GM12878 (cell line): Measurements from ENCODE around the gene ARL15. TPM values are rescaled to one million over a fixed set of nuclear protein-coding genes. Genes with fewer than 3 reads are reported as not detected.

ENCODE experiments used
- ATAC-seq: fragments of 200-7000 bp; cut with Tn5 transposase; 3 replicates; pipeline ENCODE4 v1.9.1; 2020; ENCODE audit warnings: mild to moderate bottlenecking, moderate library complexity
- BruUV-seq: library from RNA; stranded (reverse); fragments of 400-500 nt; replicated peaks from 2 replicates; lab custom pipeline; 2021; lab: Mats Ljungman, UMichigan
- CTCF ChIA-PET: fragments of 300-600 bp; sonication (Branson Sonifier 250); formaldehyde crosslinking; extraction: SDS; loops from one replicate; lab custom pipeline; 2021; ENCODE audit warnings: inconsistent platforms; lab: Yijun Ruan, JAX
- POLR2A ChIA-PET: fragments of 350-600 bp; formaldehyde crosslinking; extraction: SDS; loops from one replicate; lab custom pipeline; 2021; ENCODE audit warnings: inconsistent platforms; lab: Charles Lee
- RAD21 ChIA-PET: fragments of 300-600 bp; sonication (Branson Sonifier 250); formaldehyde crosslinking; loops from one replicate; lab custom pipeline; 2023; ENCODE audit warnings: antibody characterized with exemption; ENCODE audit not compliant: unreplicated experiment; lab: Charles Lee
- SMC1A ChIA-PET: fragments of 300-600 bp; sonication (Branson Sonifier 250); formaldehyde crosslinking; loops from one replicate; lab custom pipeline; 2023; ENCODE audit not compliant: unreplicated experiment, uncharacterized antibody; lab: Charles Lee
- DNase-seq: peaks from one replicate; pipeline ENCODE4 v3.0.0-alpha.2; 2011; ENCODE audit warnings: low read depth, low spot score
- FAIRE-seq: peaks from 3 replicates; lab custom pipeline; 2011; peaks lifted over from hg19 to GRCh38; lab: Jason Lieb, UNC
- H2AFZ ChIP-seq: 2 replicates; pipeline ENCODE4 v1.6.0; 2011; ENCODE audit warnings: low read depth, low read length, control low read depth; ENCODE audit not compliant: control insufficient read depth
- H3K27ac ChIP-seq: 2 replicates; pipeline ENCODE4 v1.5.1; 2011; ENCODE audit warnings: control low read depth; ENCODE audit not compliant: control insufficient read depth, insufficient read depth
- H3K27me3 ChIP-seq, 2 experiments: replicated peaks in 1 of 2; 2 replicates each; pipeline versions ENCODE4 v1.6.0 to v1.6.1; 2011; ENCODE audit warnings: low read length in 1 of 2; ENCODE audit not compliant: control insufficient read depth in 2 of 2, insufficient read depth in 2 of 2
- H3K36me3 ChIP-seq, 2 experiments: 2 replicates each; pipeline ENCODE4 v1.5.1; 2011; ENCODE audit warnings: low read length in 1 of 2; ENCODE audit not compliant: control insufficient read depth in 2 of 2, insufficient read depth in 2 of 2
- H3K4me1 ChIP-seq: 2 replicates; pipeline ENCODE4 v1.6.1; 2011; ENCODE audit warnings: mild to moderate bottlenecking, low read length, moderate library complexity, mixed read lengths; ENCODE audit not compliant: control insufficient read depth, insufficient read depth
- H3K4me2 ChIP-seq: 2 replicates; pipeline ENCODE4 v1.6.0; 2011; ENCODE audit warnings: control low read depth; ENCODE audit not compliant: control insufficient read depth, insufficient read depth
- H3K4me3 ChIP-seq: fragments of 200-600 bp; sonication (generic); 2 replicates; pipeline ENCODE4 v1.5.1; 2016
- H3K79me2 ChIP-seq: 2 replicates; pipeline ENCODE4 v1.6.0; 2011; ENCODE audit warnings: low read length; ENCODE audit not compliant: control insufficient read depth, insufficient read depth
- H3K9ac ChIP-seq: 2 replicates; pipeline ENCODE4 v1.8.0; 2011; ENCODE audit warnings: low read length, control low read depth, mixed read lengths; ENCODE audit not compliant: control insufficient read depth, insufficient read depth
- H3K9me3 ChIP-seq: replicated peaks from 3 replicates; pipeline ENCODE4 v1.5.1; 2011; ENCODE audit warnings: mild to moderate bottlenecking, low read length; ENCODE audit not compliant: control insufficient read depth, insufficient read depth
- H4K20me1 ChIP-seq: 2 replicates; pipeline ENCODE4 v1.6.0; 2011; ENCODE audit not compliant: control insufficient read depth, insufficient read depth
- ETV6 ChIP-seq, 2 experiments: fragments of 450-650 bp in 1 of 2; IDR thresholded peaks in 1 of 2; conservative IDR thresholded peaks in 1 of 2; 2 replicates each; pipeline ENCODE4 v1.6.1; 2014; ENCODE audit warnings: antibody characterized with exemption in 1 of 2, borderline replicate concordance in 1 of 2, low read depth in 1 of 2, mild to moderate bottlenecking in 1 of 2, moderate library complexity in 1 of 2
- JUNB ChIP-seq: IDR thresholded peaks from 2 replicates; pipeline ENCODE4 v1.6.1; 2016; ENCODE audit warnings: antibody characterized with exemption, mild to moderate bottlenecking
- POLR2AphosphoS2 ChIP-seq: IDR thresholded peaks from 2 replicates; pipeline ENCODE4 v1.6.1; 2011; ENCODE audit warnings: low read depth, mild to moderate bottlenecking, low read length, improper control_type of control experiment, moderate library complexity
- SPI1 ChIP-seq: IDR thresholded peaks from 2 replicates; pipeline ENCODE4 v1.6.1; 2011; ENCODE audit warnings: low read depth, mild to moderate bottlenecking, low read length, moderate library complexity, borderline replicate concordance; ENCODE audit not compliant: insufficient read depth
- WGBS: methylation state at CpG from one replicate; pipeline ENCODE4 v1.1.6; 2016; ENCODE audit warnings: low lambda C conversion rate; ENCODE audit not compliant: insufficient replicate concordance, insufficient coverage; ENCODE audit errors: missing lambda C conversion rate; 5-methylcytosine and 5-hydroxymethylcytosine counted together
- in situ Hi-C: fragments of 300-500 bp; cut with MboI; formaldehyde crosslinking; loops from 9 replicates; pipeline ENCODE4 v1.14.3; 2018; ENCODE audit warnings: mixed read lengths
- intact Hi-C: fragments of 100-400 bp; cut with micrococcal nuclease; formaldehyde crosslinking; loops from one replicate; pipeline ENCODE4 v1.14.2; 2022; ENCODE audit not compliant: unreplicated experiment
- polyA plus RNA-seq, 11 experiments: library from polyadenylated mRNA; depleted of rRNA in 4 of 11; unstranded in 6 of 11; stranded (reverse) in 5 of 11; fragments of >200 nt; fragmentation: Nextera tagmentation in 4 of 11; fragmentation: Illumina TruSeq in 1 of 11; extraction: Ambion mirVana in 4 of 11; extraction: Trizol in 1 of 11; gene quantifications; 1 replicate in 1 of 11; 2 replicates in 10 of 11; pipeline versions ENCODE4 v1.2.1 to v1.2.3, GENCODE V29; 2011 to 2016; ENCODE audit warnings: inconsistent platforms in 2 of 11, missing spikeins in 2 of 11, low read depth in 1 of 11
- total RNA-seq, 4 experiments: library from RNA; depleted of rRNA in 3 of 4; stranded (reverse); fragments of >200 nt in 3 of 4; fragmentation: Illumina TruSeq in 1 of 4; extraction: Trizol in 1 of 4; gene quantifications; 2 replicates each; pipeline versions ENCODE4 v1.2.1 to v1.2.3, GENCODE V29; 2013 to 2021
- TF ChIP-seq, protein P1 (sequence below): fragments of 450-650 bp; IDR thresholded peaks from 2 replicates; pipeline ENCODE4 v1.6.1; 2016; ENCODE audit warnings: mild to moderate bottlenecking

The ARL15 gene
- total and polyA plus RNA-seq, 10 of the 15 experiments (the other 5 are each of a cell fraction or from before 2014, with no cell fraction given), result 3.6 to 11.0 (median 7.7) TPM

DNA sequence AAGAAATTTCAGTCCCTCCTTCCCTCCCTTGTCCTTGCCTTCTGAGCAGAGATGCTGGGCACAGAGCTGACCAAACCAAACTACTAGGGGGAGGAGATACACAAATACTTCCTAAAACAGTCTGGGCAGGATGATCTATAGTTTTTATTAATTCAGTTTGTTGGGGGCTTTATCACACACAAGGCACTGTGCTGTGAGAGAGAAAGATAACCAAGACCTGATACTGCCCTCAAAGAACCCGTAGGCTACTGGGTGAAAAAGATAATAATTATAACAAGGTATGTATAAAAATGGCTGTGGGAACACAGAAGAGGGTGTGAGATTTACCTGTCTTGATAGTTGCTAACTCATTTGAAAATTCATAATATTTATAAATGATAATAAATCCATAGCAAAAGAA, 395.3 kb downstream of the ARL15 start:
- H4K20me1 ChIP-seq, result no peaks in the 10 kb centered on the region
- no peaks in the 10 kb centered on the region for H3K79me2 ChIP-seq
- no peak overlapping the region for H3K9ac ChIP-seq
- no peak overlapping the region for H3K27ac ChIP-seq
- H3K4me2 ChIP-seq, result no peak overlapping the region
- ChIA-PET POLR2A (no interaction called here), SMC1A (interaction anchor here (1.1 kb wide), 1 partner anchor 33 kb away, joined by 3 read pairs; no protein-coding TSS in a partner anchor), CTCF (no interaction called here), RAD21 (no interaction called here)
- ATAC-seq, result no peak
- no peaks in the 10 kb centered on the region for H3K36me3 ChIP-seq
- H3K27me3 ChIP-seq, result no peaks in the 10 kb centered on the region
- H3K9me3 ChIP-seq, result no peaks in the 10 kb centered on the region
- no TSS peak for BruUV-seq
- no peak overlapping the region for H3K4me3 ChIP-seq
- intact Hi-C loops, result no loop called here
- H3K4me1 ChIP-seq, result no peaks in the 10 kb centered on the region
- in situ Hi-C loops, result no loop called here
- TF ChIP-seq JUNB (no peak), POLR2AphosphoS2 (no peak)
- TF ChIP-seq, protein P1, sequence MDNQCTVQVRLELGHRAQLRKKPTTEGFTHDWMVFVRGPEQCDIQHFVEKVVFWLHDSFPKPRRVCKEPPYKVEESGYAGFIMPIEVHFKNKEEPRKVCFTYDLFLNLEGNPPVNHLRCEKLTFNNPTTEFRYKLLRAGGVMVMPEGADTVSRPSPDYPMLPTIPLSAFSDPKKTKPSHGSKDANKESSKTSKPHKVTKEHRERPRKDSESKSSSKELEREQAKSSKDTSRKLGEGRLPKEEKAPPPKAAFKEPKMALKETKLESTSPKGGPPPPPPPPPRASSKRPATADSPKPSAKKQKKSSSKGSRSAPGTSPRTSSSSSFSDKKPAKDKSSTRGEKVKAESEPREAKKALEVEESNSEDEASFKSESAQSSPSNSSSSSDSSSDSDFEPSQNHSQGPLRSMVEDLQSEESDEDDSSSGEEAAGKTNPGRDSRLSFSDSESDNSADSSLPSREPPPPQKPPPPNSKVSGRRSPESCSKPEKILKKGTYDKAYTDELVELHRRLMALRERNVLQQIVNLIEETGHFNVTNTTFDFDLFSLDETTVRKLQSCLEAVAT, result no peak
- 39% methylated on average over 1 of the region's 1 CpG for WGBS
- no peak for DNase-seq
- H2AFZ ChIP-seq, result no peak overlapping the region
- FAIRE-seq, result no peak

DNA sequence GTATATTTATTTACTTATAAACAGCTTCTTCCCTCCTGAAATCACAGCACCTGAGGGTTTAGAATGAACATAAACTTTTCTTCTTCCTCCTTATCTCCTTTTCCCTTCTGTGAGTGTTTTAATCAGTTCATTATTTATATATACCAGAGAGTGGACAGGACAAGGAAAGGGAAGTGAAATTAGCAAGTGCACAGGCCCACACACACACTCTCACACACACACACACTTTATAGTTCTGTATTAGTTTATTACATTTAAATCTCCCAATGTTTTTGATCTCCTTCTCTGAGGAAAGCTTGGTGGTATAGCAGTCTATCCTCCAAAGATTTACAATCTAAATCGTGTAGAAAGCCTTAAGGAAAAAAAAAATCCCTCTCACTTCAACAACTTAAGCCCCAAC, 396.4 kb downstream of the ARL15 start:
- ChIA-PET SMC1A (no interaction called here), CTCF (no interaction called here)
- no peak overlapping the region for H3K27ac ChIP-seq
- H3K9ac ChIP-seq, result no peak overlapping the region
- H4K20me1 ChIP-seq, result no peaks in the 10 kb centered on the region
- H3K79me2 ChIP-seq, result no peaks in the 10 kb centered on the region
- H3K4me2 ChIP-seq, result no peak overlapping the region
- FAIRE-seq (no peak), DNase-seq (no peak)
- H3K9me3 ChIP-seq, result no peaks in the 10 kb centered on the region
- TF ChIP-seq ETV6 (conservative IDR thresholded peaks at IDR 0.05 in 1 of 2, IDR thresholded peaks at IDR 0.05 in 1 of 2; ENCODE audit: borderline replicate concordance in 1 of 2, low read depth in 1 of 2) (no peak), SPI1 (peak; percentile 55; the same call in 1 of the 2 replicates)
- TF ChIP-seq, all 136 proteins: peak for 1
- 8% methylated on average over 1 of the region's 1 CpG for WGBS
- H3K4me3 ChIP-seq, result no peak overlapping the region
- ChIA-PET RAD21 (interaction anchor here (0.7 kb wide), 1 partner anchor 320 kb away, joined by 4 read pairs; no protein-coding TSS in a partner anchor), POLR2A (interaction anchor here (0.6 kb wide), 1 partner anchor 22 kb away, joined by 3 read pairs; no protein-coding TSS in a partner anchor)
- intact Hi-C loops, result no loop called here
- in situ Hi-C loops, result no loop called here
- no TSS peak for BruUV-seq
- no peaks in the 10 kb centered on the region for H3K4me1 ChIP-seq
- H3K36me3 ChIP-seq, result no peaks in the 10 kb centered on the region
- ATAC-seq, result peak; percentile 40; the same call in 1 of the 3 replicates
- no peaks in the 10 kb centered on the region for H3K27me3 ChIP-seq
- no peak overlapping the region for H2AFZ ChIP-seq
